GM12878 (cell line): Measurements from ENCODE around the gene GDNF. TPM values are rescaled to one million over a fixed set of nuclear protein-coding genes. Genes with fewer than 3 reads are reported as not detected.

Experiments used
- ATAC-seq: fragments of 200-7000 bp; cut with Tn5 transposase; 3 replicates; pipeline ENCODE4 v1.9.1; 2020; ENCODE audit warnings: mild to moderate bottlenecking, moderate library complexity
- BruUV-seq: library from RNA; stranded (reverse); fragments of 400-500 nt; replicated peaks from 2 replicates; lab custom pipeline; 2021; lab: Mats Ljungman, UMichigan
- CTCF ChIA-PET: fragments of 300-600 bp; sonication (Branson Sonifier 250); formaldehyde crosslinking; extraction: SDS; loops from one replicate; lab custom pipeline; 2021; ENCODE audit warnings: inconsistent platforms; lab: Yijun Ruan, JAX
- POLR2A ChIA-PET: fragments of 350-600 bp; formaldehyde crosslinking; extraction: SDS; loops from one replicate; lab custom pipeline; 2021; ENCODE audit warnings: inconsistent platforms; lab: Charles Lee
- RAD21 ChIA-PET: fragments of 300-600 bp; sonication (Branson Sonifier 250); formaldehyde crosslinking; loops from one replicate; lab custom pipeline; 2023; ENCODE audit warnings: antibody characterized with exemption; ENCODE audit not compliant: unreplicated experiment; lab: Charles Lee
- SMC1A ChIA-PET: fragments of 300-600 bp; sonication (Branson Sonifier 250); formaldehyde crosslinking; loops from one replicate; lab custom pipeline; 2023; ENCODE audit not compliant: unreplicated experiment, uncharacterized antibody; lab: Charles Lee
- DNase-seq: peaks from one replicate; pipeline ENCODE4 v3.0.0-alpha.2; 2011; ENCODE audit warnings: low read depth, low spot score
- FAIRE-seq: peaks from 3 replicates; lab custom pipeline; 2011; peaks lifted over from hg19 to GRCh38; lab: Jason Lieb, UNC
- H2AFZ ChIP-seq: 2 replicates; pipeline ENCODE4 v1.6.0; 2011; ENCODE audit warnings: low read depth, low read length, control low read depth; ENCODE audit not compliant: control insufficient read depth
- H3K27ac ChIP-seq: 2 replicates; pipeline ENCODE4 v1.5.1; 2011; ENCODE audit warnings: control low read depth; ENCODE audit not compliant: control insufficient read depth, insufficient read depth
- H3K27me3 ChIP-seq, 2 experiments: replicated peaks in 1 of 2; 2 replicates each; pipeline versions ENCODE4 v1.6.0 to v1.6.1; 2011; ENCODE audit warnings: low read length in 1 of 2; ENCODE audit not compliant: control insufficient read depth in 2 of 2, insufficient read depth in 2 of 2
- H3K36me3 ChIP-seq, 2 experiments: 2 replicates each; pipeline ENCODE4 v1.5.1; 2011; ENCODE audit warnings: low read length in 1 of 2; ENCODE audit not compliant: control insufficient read depth in 2 of 2, insufficient read depth in 2 of 2
- H3K4me1 ChIP-seq: 2 replicates; pipeline ENCODE4 v1.6.1; 2011; ENCODE audit warnings: mild to moderate bottlenecking, low read length, moderate library complexity, mixed read lengths; ENCODE audit not compliant: control insufficient read depth, insufficient read depth
- H3K4me2 ChIP-seq: 2 replicates; pipeline ENCODE4 v1.6.0; 2011; ENCODE audit warnings: control low read depth; ENCODE audit not compliant: control insufficient read depth, insufficient read depth
- H3K4me3 ChIP-seq: fragments of 200-600 bp; sonication (generic); 2 replicates; pipeline ENCODE4 v1.5.1; 2016
- H3K79me2 ChIP-seq: 2 replicates; pipeline ENCODE4 v1.6.0; 2011; ENCODE audit warnings: low read length; ENCODE audit not compliant: control insufficient read depth, insufficient read depth
- H3K9ac ChIP-seq: 2 replicates; pipeline ENCODE4 v1.8.0; 2011; ENCODE audit warnings: low read length, control low read depth, mixed read lengths; ENCODE audit not compliant: control insufficient read depth, insufficient read depth
- H3K9me3 ChIP-seq: replicated peaks from 3 replicates; pipeline ENCODE4 v1.5.1; 2011; ENCODE audit warnings: mild to moderate bottlenecking, low read length; ENCODE audit not compliant: control insufficient read depth, insufficient read depth
- H4K20me1 ChIP-seq: 2 replicates; pipeline ENCODE4 v1.6.0; 2011; ENCODE audit not compliant: control insufficient read depth, insufficient read depth
- CHD4 ChIP-seq: fragments of 200-600 bp; sonication (generic); IDR thresholded peaks from 2 replicates; pipeline ENCODE4 v1.6.1; 2016; ENCODE audit warnings: mild to moderate bottlenecking
- IRF4 ChIP-seq: IDR thresholded peaks from 2 replicates; pipeline ENCODE4 v1.6.1; 2011; ENCODE audit warnings: low read depth, low read length
- ZSCAN29 ChIP-seq: fragments of 450-650 bp; IDR thresholded peaks from 2 replicates; pipeline ENCODE4 v1.6.1; 2017; ENCODE audit warnings: mild to moderate bottlenecking, moderate library complexity
- WGBS: methylation state at CpG from one replicate; pipeline ENCODE4 v1.1.6; 2016; ENCODE audit warnings: low lambda C conversion rate; ENCODE audit not compliant: insufficient replicate concordance, insufficient coverage; ENCODE audit errors: missing lambda C conversion rate; 5-methylcytosine and 5-hydroxymethylcytosine counted together
- in situ Hi-C: fragments of 300-500 bp; cut with MboI; formaldehyde crosslinking; loops from 9 replicates; pipeline ENCODE4 v1.14.3; 2018; ENCODE audit warnings: mixed read lengths
- intact Hi-C: fragments of 100-400 bp; cut with micrococcal nuclease; formaldehyde crosslinking; loops from one replicate; pipeline ENCODE4 v1.14.2; 2022; ENCODE audit not compliant: unreplicated experiment
- polyA plus RNA-seq, 11 experiments: library from polyadenylated mRNA; depleted of rRNA in 4 of 11; unstranded in 6 of 11; stranded (reverse) in 5 of 11; fragments of >200 nt; fragmentation: Nextera tagmentation in 4 of 11; fragmentation: Illumina TruSeq in 1 of 11; extraction: Ambion mirVana in 4 of 11; extraction: Trizol in 1 of 11; gene quantifications; 1 replicate in 1 of 11; 2 replicates in 10 of 11; pipeline versions ENCODE4 v1.2.1 to v1.2.3, GENCODE V29; 2011 to 2016; ENCODE audit warnings: inconsistent platforms in 2 of 11, missing spikeins in 2 of 11, low read depth in 1 of 11
- total RNA-seq, 4 experiments: library from RNA; depleted of rRNA in 3 of 4; stranded (reverse); fragments of >200 nt in 3 of 4; fragmentation: Illumina TruSeq in 1 of 4; extraction: Trizol in 1 of 4; gene quantifications; 2 replicates each; pipeline versions ENCODE4 v1.2.1 to v1.2.3, GENCODE V29; 2013 to 2021
- TF ChIP-seq, protein P1 (sequence below): fragments of 450-650 bp; formaldehyde crosslinking; IDR thresholded peaks from 2 replicates; pipeline ENCODE4 v1.4.0; 2022; ENCODE audit warnings: mild to moderate bottlenecking, moderate library complexity

Gene GDNF
- total and polyA plus RNA-seq, 10 of the 15 experiments (the other 5 are each of a cell fraction or from before 2014, with no cell fraction given): not detected

GRCh38 chr5:37835380-37835973 is 4.4 kb downstream of the GDNF start:
- Histone ChIP-seq H3K9ac (no peak overlapping the region), H3K36me3 (no peaks in the 10 kb centered on the region), H4K20me1 (no peaks in the 10 kb centered on the region), H3K79me2 (no peaks in the 10 kb centered on the region), H3K27ac (no peak overlapping the region), H2AFZ (no peak overlapping the region), H3K4me1 (peaks cover 3% of the 10 kb centered on the region; the same call in 1 of the 2 replicates), H3K9me3 (no peaks in the 10 kb centered on the region), H3K27me3 (peaks cover 18 to 34% of the 10 kb centered on the region in 2 experiments), H3K4me3 (no peak overlapping the region), H3K4me2 (no peak overlapping the region)
- DNase-seq (no peak), ATAC-seq (no peak), FAIRE-seq (no peak)
- intact Hi-C loops (loop anchor here (5.0 kb wide), 2 partner anchors 187 to 423 kb away; no protein-coding TSS in a partner anchor), in situ Hi-C loops (no loop called here)
- RAD21 ChIA-PET: interaction anchor here (0.6 to 0.7 kb wide), 2 partner anchors 355 to 357 kb away, joined by 3 to 5 read pairs; no protein-coding TSS in a partner anchor
- TF ChIP-seq ZSCAN29 (no peak), CHD4 (no peak), IRF4 (no peak)
- TF ChIP-seq, protein P1, sequence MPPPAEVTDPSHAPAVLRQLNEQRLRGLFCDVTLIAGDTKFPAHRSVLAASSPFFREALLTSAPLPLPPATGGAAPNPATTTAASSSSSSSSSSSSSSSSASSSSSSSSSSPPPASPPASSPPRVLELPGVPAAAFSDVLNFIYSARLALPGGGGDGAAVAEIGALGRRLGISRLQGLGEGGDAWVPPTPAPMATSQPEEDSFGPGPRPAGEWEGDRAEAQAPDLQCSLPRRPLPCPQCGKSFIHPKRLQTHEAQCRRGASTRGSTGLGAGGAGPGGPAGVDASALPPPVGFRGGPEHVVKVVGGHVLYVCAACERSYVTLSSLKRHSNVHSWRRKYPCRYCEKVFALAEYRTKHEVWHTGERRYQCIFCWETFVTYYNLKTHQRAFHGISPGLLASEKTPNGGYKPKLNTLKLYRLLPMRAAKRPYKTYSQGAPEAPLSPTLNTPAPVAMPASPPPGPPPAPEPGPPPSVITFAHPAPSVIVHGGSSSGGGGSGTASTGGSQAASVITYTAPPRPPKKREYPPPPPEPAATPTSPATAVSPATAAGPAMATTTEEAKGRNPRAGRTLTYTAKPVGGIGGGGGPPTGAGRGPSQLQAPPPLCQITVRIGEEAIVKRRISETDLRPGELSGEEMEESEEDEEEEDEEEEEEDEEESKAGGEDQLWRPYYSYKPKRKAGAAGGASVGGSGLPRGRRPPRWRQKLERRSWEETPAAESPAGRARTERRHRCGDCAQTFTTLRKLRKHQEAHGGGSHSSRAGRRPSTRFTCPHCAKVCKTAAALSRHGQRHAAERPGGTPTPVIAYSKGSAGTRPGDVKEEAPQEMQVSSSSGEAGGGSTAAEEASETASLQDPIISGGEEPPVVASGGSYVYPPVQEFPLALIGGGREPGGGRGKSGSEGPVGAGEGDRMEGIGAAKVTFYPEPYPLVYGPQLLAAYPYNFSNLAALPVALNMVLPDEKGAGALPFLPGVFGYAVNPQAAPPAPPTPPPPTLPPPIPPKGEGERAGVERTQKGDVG (CRISPR knock-in tag): no peak
- no TSS peak for BruUV-seq
- POLR2A ChIA-PET: no interaction called here
- 20% methylated on average over 19 of the region's 19 CpGs for WGBS
- CTCF ChIA-PET: interaction anchor here (1.0 to 3.1 kb wide), 2 partner anchors 97 to 357 kb away, joined by 3 to 52 read pairs; no protein-coding TSS in a partner anchor
- SMC1A ChIA-PET: interaction anchor here (1.5 to 2.4 kb wide), 2 partner anchors 24 to 356 kb away, joined by 3 to 22 read pairs; no protein-coding TSS in a partner anchor
